ENCODE results near the gene TTC4. TPM values are rescaled to one million over a fixed set of nuclear protein-coding genes. Genes with fewer than 3 reads are reported as not detected.

Gene TTC4
- total and polyA plus RNA-seq, 2 of the 4 experiments (the other 2 are of a cell fraction) = 21.6 to 27.1 TPM

GRCh38 chr1:54741531-54741930, 25.9 kb downstream of the TTC4 start:
- POLR2A ChIA-PET (ENCODE audit: unreplicated experiment) = no interaction called here
- in situ Hi-C loops (cut with MboI; ENCODE audit: low sequenced_read_pairs) = no loop called here
- dilution Hi-C loops (cut with HindIII; ENCODE audit: low sequenced_read_pairs, unreplicated experiment) = no loop called here

More at GRCh38 chr1:54741531-54741930, 25.9 kb downstream of the TTC4 start:
- Histone ChIP-seq H4K91ac (ENCODE audit: insufficient read depth, low read depth, low read length) (no peak overlapping the region), H2AK9ac (replicated peaks; ENCODE audit: low read depth, low read length, poor library complexity) (no peak overlapping the region), H2BK5ac (ENCODE audit: low read depth, low read length, poor library complexity, severe bottlenecking) (no peak overlapping the region), H3K79me1 (ENCODE audit: low read depth in 1 of 2, low read length in 2 of 2) (0 out of 4 replicates have a peak, but pooled peaks cover 0 to 8% of the 10 kb centered on the region in 2 experiments), H2BK20ac (ENCODE audit: low read depth, low read length) (no peak overlapping the region), H3K56ac (ENCODE audit: extremely low read depth, insufficient read depth, low read length) (no peak overlapping the region), H3K27me3 (ENCODE audit: control insufficient read depth, insufficient read depth, low read length) (no peaks in the 10 kb centered on the region), H3K4me3 (ENCODE audit: insufficient read depth, low read depth, low read length) (no peak overlapping the region), H2AFZ (replicated peaks; ENCODE audit: low read length, poor library complexity) (no peak overlapping the region), H4K8ac (ENCODE audit: low read depth in 2 of 2, low read length in 2 of 2) (no peak overlapping the region), H3K9me3 (ENCODE audit: control insufficient read depth, insufficient read depth, low read length) (no peaks in the 10 kb centered on the region), H4K5ac (ENCODE audit: low read depth, low read length) (no peak overlapping the region), H3K14ac (replicated peaks; ENCODE audit: low read depth, low read length) (no peak overlapping the region), H3K9me1 (ENCODE audit: insufficient read depth, low read length) (no peaks in the 10 kb centered on the region), H4K20me1 (ENCODE audit: insufficient read depth, low read length) (0 out of 2 replicates have a peak, but pooled peaks cover 3% of the 10 kb centered on the region), H2BK15ac (ENCODE audit: low read depth, low read length) (no peak overlapping the region), H3K18ac (ENCODE audit: low read depth, low read length) (no peak overlapping the region), H2AK5ac (ENCODE audit: low read depth, low read length) (no peak overlapping the region), H3K4me1 (ENCODE audit: control insufficient read depth, insufficient read depth, low read length) (no peaks in the 10 kb centered on the region; the same call in 1 of the 2 replicates), H3K9ac (ENCODE audit: low read depth, low read length) (no peak overlapping the region), H3K4ac (ENCODE audit: low read depth, low read length) (no peak overlapping the region), H3K27ac (ENCODE audit: insufficient read depth, low read length) (no peak overlapping the region), H3K4me2 (ENCODE audit: low read depth, low read length) (no peak overlapping the region), H2BK120ac (ENCODE audit: low read depth, low read length) (no peak overlapping the region), H3K23ac (ENCODE audit: low read depth, low read length) (no peak overlapping the region), H3K36me3 (ENCODE audit: control insufficient read depth, insufficient read depth, low read length) (peaks cover 42% of the 10 kb centered on the region)
- TF ChIP-seq BHLHE40 (IDR thresholded peaks at IDR 0.05; ENCODE audit: low read depth, low read length) = no peak
- no peak for TF ChIP-seq FOS (IDR thresholded peaks at IDR 0.05; ENCODE audit: low read depth, low read length)
- no peak for TF ChIP-seq POLR2A (IDR thresholded peaks at IDR 0.05; ENCODE audit: low read depth, low read length)
- no peak for TF ChIP-seq RFX5 (IDR thresholded peaks at IDR 0.05; ENCODE audit: low read depth, low read length)
- TF ChIP-seq USF2 (IDR thresholded peaks at IDR 0.05; ENCODE audit: low read depth, low read length) = no peak
- TF ChIP-seq CEBPB (IDR thresholded peaks at IDR 0.05; ENCODE audit: low read depth, low read length) = no peak
- TF ChIP-seq MXI1 (IDR thresholded peaks at IDR 0.05; ENCODE audit: borderline replicate concordance, low read depth, low read length) = no peak
- no peak for TF ChIP-seq NFE2L2 (IDR thresholded peaks at IDR 0.05; ENCODE audit: low read depth, low read length)
- TF ChIP-seq MAZ (IDR thresholded peaks at IDR 0.05; ENCODE audit: borderline replicate concordance, low read depth, low read length) = no peak
- TF ChIP-seq MAFK (IDR thresholded peaks at IDR 0.05; ENCODE audit: low read depth, low read length) = no peak
- TF ChIP-seq RAD21 (IDR thresholded peaks at IDR 0.05; ENCODE audit: low read length) = no peak
- intact Hi-C loops (cut with micrococcal nuclease) = no loop called here
- WGBS, 2 experiments (ENCODE audit: extremely low coverage in 2 of 2, insufficient read length in 1 of 2) = no CpG with 5 or more reads among the region's 4 CpGs
- CTCF ChIA-PET = no interaction called here
- DNase-seq = no peak
- no peak for ATAC-seq (ENCODE audit: low read depth)
- TSS peak; percentile 85 for BruUV-seq (replicated peaks)

Measured in IMR-90 (cell line).